Mesenchymal stem cell (in vitro differentiated cells and primary cell): ENCODE measurements around the gene ZBED2.

ENCODE experiments used
- DNase-seq: peaks from one replicate; pipeline ENCODE4 v3.0.0-alpha.2; 2013
- H2AFZ ChIP-seq: one replicate; pipeline ENCODE4 v1.6.1; 2013; ENCODE audit warnings: low read depth, mild to moderate bottlenecking, control low read depth, inconsistent platforms, low read length, moderate library complexity
- H2AK5ac ChIP-seq: 2 replicates; pipeline ENCODE4 v1.6.1; 2013; ENCODE audit warnings: low read length, moderate library complexity, mild to moderate bottlenecking, inconsistent platforms; ENCODE audit not compliant: severe bottlenecking
- H2BK120ac ChIP-seq: one replicate; pipeline ENCODE4 v1.6.1; 2013; ENCODE audit warnings: low read depth, mild to moderate bottlenecking, inconsistent platforms, low read length, moderate library complexity
- H2BK12ac ChIP-seq, 2 experiments: one replicate each; pipeline ENCODE4 v1.6.1; 2013; ENCODE audit warnings: inconsistent platforms in 2 of 2, low read length in 2 of 2, mild to moderate bottlenecking in 2 of 2, moderate library complexity in 2 of 2, control low read depth in 1 of 2
- H2BK15ac ChIP-seq: one replicate; pipeline ENCODE4 v1.6.1; 2013; ENCODE audit warnings: mild to moderate bottlenecking, low read depth, inconsistent platforms; ENCODE audit not compliant: poor library complexity, severe bottlenecking
- H2BK5ac ChIP-seq: 2 replicates; pipeline ENCODE4 v1.6.1; 2013; ENCODE audit warnings: low read depth, mild to moderate bottlenecking, low read length, control low read depth, inconsistent platforms; ENCODE audit not compliant: poor library complexity, severe bottlenecking
- H3K14ac ChIP-seq, 2 experiments: one replicate each; pipeline ENCODE4 v1.6.1; 2013; ENCODE audit warnings: inconsistent platforms in 2 of 2, low read length in 2 of 2, control low read depth in 1 of 2, mild to moderate bottlenecking in 1 of 2, moderate library complexity in 1 of 2
- H3K18ac ChIP-seq, 2 experiments: one replicate each; pipeline ENCODE4 v1.6.1; 2013; ENCODE audit warnings: inconsistent platforms in 2 of 2, low read length in 2 of 2, control low read depth in 1 of 2, low read depth in 1 of 2, mild to moderate bottlenecking in 1 of 2
- H3K23ac ChIP-seq, 2 experiments: one replicate each; pipeline ENCODE4 v1.6.1; 2013; ENCODE audit warnings: inconsistent platforms in 2 of 2, low read length in 2 of 2, mild to moderate bottlenecking in 2 of 2, moderate library complexity in 2 of 2, control low read depth in 1 of 2
- H3K27ac ChIP-seq: 2 replicates; pipeline ENCODE4 v1.5.1; 2013; ENCODE audit warnings: mild to moderate bottlenecking, moderate library complexity, low read length, control low read depth, inconsistent platforms; ENCODE audit not compliant: poor library complexity, severe bottlenecking
- H3K27me3 ChIP-seq, 2 experiments: 2 replicates each; pipeline versions ENCODE4 v1.6.1 to v1.7.0; 2013; ENCODE audit warnings: low read length in 2 of 2, mild to moderate bottlenecking in 2 of 2, moderate library complexity in 2 of 2, control low read depth in 1 of 2, inconsistent platforms in 1 of 2; ENCODE audit not compliant: control insufficient read depth in 1 of 2, insufficient read depth in 1 of 2
- H3K36me3 ChIP-seq, 2 experiments: 2 replicates each; pipeline versions ENCODE4 v1.6.1 to v1.7.0; 2013; ENCODE audit warnings: low read length in 2 of 2, control low read depth in 1 of 2, inconsistent platforms in 1 of 2, low read depth in 1 of 2, mild to moderate bottlenecking in 1 of 2; ENCODE audit not compliant: insufficient read depth in 2 of 2, control insufficient read depth in 1 of 2
- H3K4ac ChIP-seq, 2 experiments: one replicate each; pipeline ENCODE4 v1.6.1; 2013; ENCODE audit warnings: inconsistent platforms in 2 of 2, low read length in 2 of 2, mild to moderate bottlenecking in 2 of 2, moderate library complexity in 2 of 2, control low read depth in 1 of 2, low read depth in 1 of 2
- H3K4me1 ChIP-seq: 2 replicates; pipeline ENCODE4 v1.6.1; 2013; ENCODE audit warnings: low read depth, low read length, control low read depth; ENCODE audit not compliant: control insufficient read depth, insufficient read depth
- H3K4me2 ChIP-seq: 2 replicates; pipeline ENCODE4 v1.6.1; 2013; ENCODE audit warnings: low read length, mild to moderate bottlenecking, inconsistent platforms; ENCODE audit not compliant: poor library complexity, severe bottlenecking
- H3K4me3 ChIP-seq, 2 experiments: 2 replicates each; pipeline versions ENCODE4 v1.5.1 to v1.7.0; 2013; ENCODE audit warnings: low read length in 2 of 2, mild to moderate bottlenecking in 2 of 2, control low read depth in 1 of 2, low read depth in 1 of 2; ENCODE audit not compliant: insufficient read depth in 1 of 2
- H3K79me1 ChIP-seq: replicated peaks from 2 replicates; pipeline ENCODE4 v1.6.1; 2013; ENCODE audit warnings: mild to moderate bottlenecking, control low read depth, low read length, inconsistent platforms; ENCODE audit not compliant: poor library complexity, severe bottlenecking
- H3K9ac ChIP-seq: 2 replicates; pipeline ENCODE4 v1.7.0; 2013; ENCODE audit warnings: mild to moderate bottlenecking, low read length, moderate library complexity
- H3K9me3 ChIP-seq: 2 replicates; pipeline ENCODE4 v1.7.0; 2013; ENCODE audit warnings: mild to moderate bottlenecking, low read length; ENCODE audit not compliant: control insufficient read depth
- H4K8ac ChIP-seq: one replicate; pipeline ENCODE4 v1.6.1; 2013; ENCODE audit warnings: inconsistent platforms, mild to moderate bottlenecking, low read length, moderate library complexity
- H4K91ac ChIP-seq: one replicate; pipeline ENCODE4 v1.6.1; 2013; ENCODE audit warnings: mild to moderate bottlenecking, low read length, inconsistent platforms
- WGBS: methylation state at CpG from one replicate; pipeline ENCODE4 v1.1.7; 2013; ENCODE audit warnings: mixed read lengths; 5-methylcytosine and 5-hydroxymethylcytosine counted together

ZBED2 gene

GRCh38 chr3:111588527-111588926 is 6.6 kb downstream of the ZBED2 start:
- Histone ChIP-seq H3K27me3 (no peaks in the 10 kb centered on the region), H3K18ac (no peak overlapping the region), H3K23ac (no peak overlapping the region), H3K4me1 (peaks cover 9% of the 10 kb centered on the region), H2BK120ac (no peak overlapping the region), H4K91ac (no peak overlapping the region), H4K8ac (no peak overlapping the region), H2AFZ (no peak overlapping the region), H3K14ac (no peak overlapping the region), H3K79me1 (no peaks in the 10 kb centered on the region), H3K36me3 (no peaks in the 10 kb centered on the region), H2BK12ac (no peak overlapping the region), H3K9me3 (no peaks in the 10 kb centered on the region), H2AK5ac (no peak overlapping the region), H2BK5ac (no peak overlapping the region), H3K4me3 (no peak overlapping the region), H3K4ac (no peak overlapping the region), H3K4me2 (no peak overlapping the region), H3K27ac (peak overlapping the region; percentile 76), H3K9ac (no peak overlapping the region), H2BK15ac (no peak overlapping the region)
- DNase-seq, result no peak

DNA sequence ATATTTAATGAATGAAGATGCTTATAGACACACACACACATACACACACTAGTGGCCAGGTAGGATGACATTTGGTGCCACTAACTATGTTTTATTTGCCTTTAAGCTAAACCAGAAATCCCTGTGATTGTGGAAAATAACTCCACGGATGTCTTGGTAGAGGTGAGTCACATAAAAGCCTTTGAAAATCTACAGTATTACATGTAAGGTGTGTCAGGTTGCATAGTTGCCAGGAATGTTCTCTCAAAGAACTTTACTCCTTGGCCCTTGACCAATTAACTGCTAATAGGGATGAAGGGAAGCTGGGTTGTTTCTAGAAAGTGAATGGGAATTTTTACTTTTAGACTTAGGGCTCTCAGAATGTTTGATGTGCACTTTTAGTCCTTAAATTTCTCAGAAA is 9.9 kb downstream of the ZBED2 start:
- Histone ChIP-seq H2BK15ac (no peak overlapping the region), H3K18ac (no peak overlapping the region), H3K36me3 (no peaks in the 10 kb centered on the region)

DNA sequence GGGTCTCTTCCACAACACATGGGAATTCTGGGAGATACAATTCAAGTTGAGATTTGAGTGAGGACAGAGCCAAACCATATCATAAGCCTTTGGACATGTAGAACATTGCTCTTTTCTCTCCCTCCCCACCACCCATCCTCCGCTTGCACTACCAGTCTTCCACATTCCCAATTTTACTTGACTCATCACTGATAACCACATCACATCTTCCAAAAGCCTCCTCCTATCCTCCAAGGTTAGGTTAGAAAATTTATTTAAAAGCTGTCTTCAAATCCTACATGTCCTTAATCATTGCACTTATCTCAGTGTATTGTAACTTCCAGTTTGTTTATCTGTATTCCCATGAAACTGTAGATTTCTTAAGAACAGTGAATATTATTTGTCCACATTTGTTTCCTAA is 10.4 kb downstream of the ZBED2 start:
- H3K4me2 ChIP-seq, result no peak overlapping the region
- no peak overlapping the region for H3K4ac ChIP-seq
- H3K18ac ChIP-seq, result no peak overlapping the region
- no peak overlapping the region for H3K23ac ChIP-seq
- no peak overlapping the region for H2BK12ac ChIP-seq
- peaks cover 2% of the 10 kb centered on the region for H3K4me1 ChIP-seq
- no peak overlapping the region for H3K4me3 ChIP-seq
- no peak overlapping the region for H4K91ac ChIP-seq
- H3K9ac ChIP-seq, result no peak overlapping the region
- 100% methylated on average over 1 of the region's 1 CpG for WGBS
- no peak overlapping the region for H2BK5ac ChIP-seq
- no peak overlapping the region for H2BK15ac ChIP-seq
- H4K8ac ChIP-seq, result no peak overlapping the region
- H3K14ac ChIP-seq, result no peak overlapping the region
- no peak for DNase-seq
- H3K9me3 ChIP-seq, result no peaks in the 10 kb centered on the region
- no peak overlapping the region for H2BK120ac ChIP-seq
- H3K27ac ChIP-seq, result no peak overlapping the region
- no peaks in the 10 kb centered on the region for H3K27me3 ChIP-seq
- H2AK5ac ChIP-seq, result no peak overlapping the region
- no peaks in the 10 kb centered on the region for H3K36me3 ChIP-seq
- no peaks in the 10 kb centered on the region for H3K79me1 ChIP-seq
- no peak overlapping the region for H2AFZ ChIP-seq

More for the DNA sequence above, 9.9 kb downstream of the ZBED2 start:
- no peaks in the 10 kb centered on the region for H3K79me1 ChIP-seq
- no peak overlapping the region for H4K8ac ChIP-seq
- no peak overlapping the region for H3K4me2 ChIP-seq
- no peak overlapping the region for H2AFZ ChIP-seq
- H3K23ac ChIP-seq, result no peak overlapping the region
- H3K27ac ChIP-seq, result no peak overlapping the region
- no peak overlapping the region for H2BK12ac ChIP-seq
- H3K27me3 ChIP-seq, result no peaks in the 10 kb centered on the region
- no peaks in the 10 kb centered on the region for H3K4me1 ChIP-seq
- no peak overlapping the region for H3K4ac ChIP-seq
- H3K9ac ChIP-seq, result no peak overlapping the region
- no peak overlapping the region for H2BK120ac ChIP-seq
- DNase-seq, result no peak
- no peaks in the 10 kb centered on the region for H3K9me3 ChIP-seq
- WGBS, result 88% methylated on average over 1 of the region's 1 CpG
- H3K14ac ChIP-seq, result no peak overlapping the region
- no peak overlapping the region for H2BK5ac ChIP-seq
- H2AK5ac ChIP-seq, result no peak overlapping the region
- H4K91ac ChIP-seq, result no peak overlapping the region
- no peak overlapping the region for H3K4me3 ChIP-seq

DNA sequence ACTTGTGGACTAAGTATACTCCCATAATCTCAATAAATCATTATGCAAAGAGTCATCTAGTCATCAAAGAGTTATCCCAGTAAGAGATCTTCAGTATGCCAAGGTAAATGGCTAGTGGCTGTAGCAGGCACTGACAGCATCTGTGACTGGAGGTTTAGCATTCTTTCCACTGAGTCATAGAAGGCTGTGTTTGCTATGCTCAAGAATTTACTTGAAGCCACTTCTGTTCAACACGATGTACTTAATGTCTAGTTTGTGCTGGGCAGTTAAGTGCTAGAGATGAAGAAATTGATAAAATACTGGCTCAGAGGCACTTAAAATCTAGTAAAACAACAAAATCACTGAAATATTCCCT is 13.0 kb downstream of the ZBED2 start:
- no peak overlapping the region for H4K91ac ChIP-seq
- no peak overlapping the region for H3K14ac ChIP-seq
- peak overlapping the region; percentile 80 for H3K27ac ChIP-seq
- H3K4me3 ChIP-seq, result no peak overlapping the region
- H2AFZ ChIP-seq, result no peak overlapping the region
- H3K4me2 ChIP-seq, result no peak overlapping the region
- H2BK120ac ChIP-seq, result no peak overlapping the region
- WGBS, result no CpG with 5 or more reads among the region's 1 CpG
- H3K79me1 ChIP-seq, result no peaks in the 10 kb centered on the region
- no peak overlapping the region for H3K18ac ChIP-seq
- H3K36me3 ChIP-seq, result no peaks in the 10 kb centered on the region
- no peak overlapping the region for H3K4ac ChIP-seq
- no peak overlapping the region for H3K9ac ChIP-seq
- H3K9me3 ChIP-seq, result no peaks in the 10 kb centered on the region
- H2BK12ac ChIP-seq, result no peak overlapping the region
- no peak overlapping the region for H3K23ac ChIP-seq
- no peak overlapping the region for H2AK5ac ChIP-seq
- peaks cover 4% of the 10 kb centered on the region for H3K4me1 ChIP-seq
- DNase-seq, result peak; percentile 90
- H3K27me3 ChIP-seq, result no peaks in the 10 kb centered on the region
- H2BK15ac ChIP-seq, result no peak overlapping the region
- H4K8ac ChIP-seq, result no peak overlapping the region
- no peak overlapping the region for H2BK5ac ChIP-seq
